ENCODE measurements around the gene BFAR. TPM values are rescaled to one million over a fixed set of nuclear protein-coding genes. Genes with fewer than 3 reads are reported as not detected.
A peak's percentile ranks its signal among the peaks of the same experiment; 100 is the strongest.

Gene BFAR
- total and polyA plus RNA-seq, 9 of the 15 experiments (the other 6 are each of a cell fraction or from before 2014, with no cell fraction given): 45.0 to 82.6 (median 60.4) TPM

DNA sequence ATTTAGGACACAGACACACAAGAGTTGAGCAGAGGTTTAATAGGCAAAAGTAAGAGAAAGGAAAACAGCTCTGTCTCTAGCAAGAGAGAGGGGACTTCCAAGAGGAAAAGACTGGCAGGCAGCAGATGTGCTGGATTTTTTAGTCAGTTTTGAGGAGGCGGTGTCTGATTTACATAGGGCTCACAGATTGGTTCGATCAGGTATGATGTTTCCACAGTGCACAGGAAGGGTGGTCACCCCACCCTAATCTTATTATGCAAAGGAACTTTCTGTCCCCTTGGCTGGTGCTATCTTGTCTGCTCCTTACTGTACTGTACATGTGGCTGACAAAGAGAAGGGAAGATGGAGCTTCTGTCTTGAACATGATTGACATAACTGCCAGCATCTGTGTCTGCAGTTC, 25.3 kb downstream of the BFAR start (continued):
- TF ChIP-seq, protein P1, sequence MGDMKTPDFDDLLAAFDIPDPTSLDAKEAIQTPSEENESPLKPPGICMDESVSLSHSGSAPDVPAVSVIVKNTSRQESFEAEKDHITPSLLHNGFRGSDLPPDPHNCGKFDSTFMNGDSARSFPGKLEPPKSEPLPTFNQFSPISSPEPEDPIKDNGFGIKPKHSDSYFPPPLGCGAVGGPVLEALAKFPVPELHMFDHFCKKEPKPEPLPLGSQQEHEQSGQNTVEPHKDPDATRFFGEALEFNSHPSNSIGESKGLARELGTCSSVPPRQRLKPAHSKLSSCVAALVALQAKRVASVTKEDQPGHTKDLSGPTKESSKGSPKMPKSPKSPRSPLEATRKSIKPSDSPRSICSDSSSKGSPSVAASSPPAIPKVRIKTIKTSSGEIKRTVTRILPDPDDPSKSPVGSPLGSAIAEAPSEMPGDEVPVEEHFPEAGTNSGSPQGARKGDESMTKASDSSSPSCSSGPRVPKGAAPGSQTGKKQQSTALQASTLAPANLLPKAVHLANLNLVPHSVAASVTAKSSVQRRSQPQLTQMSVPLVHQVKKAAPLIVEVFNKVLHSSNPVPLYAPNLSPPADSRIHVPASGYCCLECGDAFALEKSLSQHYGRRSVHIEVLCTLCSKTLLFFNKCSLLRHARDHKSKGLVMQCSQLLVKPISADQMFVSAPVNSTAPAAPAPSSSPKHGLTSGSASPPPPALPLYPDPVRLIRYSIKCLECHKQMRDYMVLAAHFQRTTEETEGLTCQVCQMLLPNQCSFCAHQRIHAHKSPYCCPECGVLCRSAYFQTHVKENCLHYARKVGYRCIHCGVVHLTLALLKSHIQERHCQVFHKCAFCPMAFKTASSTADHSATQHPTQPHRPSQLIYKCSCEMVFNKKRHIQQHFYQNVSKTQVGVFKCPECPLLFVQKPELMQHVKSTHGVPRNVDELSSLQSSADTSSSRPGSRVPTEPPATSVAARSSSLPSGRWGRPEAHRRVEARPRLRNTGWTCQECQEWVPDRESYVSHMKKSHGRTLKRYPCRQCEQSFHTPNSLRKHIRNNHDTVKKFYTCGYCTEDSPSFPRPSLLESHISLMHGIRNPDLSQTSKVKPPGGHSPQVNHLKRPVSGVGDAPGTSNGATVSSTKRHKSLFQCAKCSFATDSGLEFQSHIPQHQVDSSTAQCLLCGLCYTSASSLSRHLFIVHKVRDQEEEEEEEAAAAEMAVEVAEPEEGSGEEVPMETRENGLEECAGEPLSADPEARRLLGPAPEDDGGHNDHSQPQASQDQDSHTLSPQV (IDR thresholded peaks at IDR 0.05): peak; percentile 21; the same call in 1 of the 2 replicates
- TF ChIP-seq MECOM (CRISPR knock-in tag; IDR thresholded peaks at IDR 0.05) (peak; percentile 92), HIVEP1 (CRISPR knock-in tag; IDR thresholded peaks at IDR 0.05) (no peak), MYC (IDR thresholded peaks at IDR 0.05; ENCODE audit: low read depth, low read length) (0 out of 2 replicates have a peak, but pooled peaks have one; percentile 21), MYC (CRISPR knock-in tag; IDR thresholded peaks at IDR 0.05; ENCODE audit: borderline replicate concordance, low read depth) (no peak), POLR2B (IDR thresholded peaks at IDR 0.05; ENCODE audit: low read depth, partially characterized antibody) (no peak), STAT5B (CRISPR knock-in tag; IDR thresholded peaks at IDR 0.05) (no peak), NRF1 (conservative IDR thresholded peaks at IDR 0.05 in 1 of 2, IDR thresholded peaks at IDR 0.05 in 1 of 2) (0 out of 4 replicates have a peak, but pooled peaks of 1 of the 2 experiments have one; percentile 35)
- TF ChIP-seq, protein P2, sequence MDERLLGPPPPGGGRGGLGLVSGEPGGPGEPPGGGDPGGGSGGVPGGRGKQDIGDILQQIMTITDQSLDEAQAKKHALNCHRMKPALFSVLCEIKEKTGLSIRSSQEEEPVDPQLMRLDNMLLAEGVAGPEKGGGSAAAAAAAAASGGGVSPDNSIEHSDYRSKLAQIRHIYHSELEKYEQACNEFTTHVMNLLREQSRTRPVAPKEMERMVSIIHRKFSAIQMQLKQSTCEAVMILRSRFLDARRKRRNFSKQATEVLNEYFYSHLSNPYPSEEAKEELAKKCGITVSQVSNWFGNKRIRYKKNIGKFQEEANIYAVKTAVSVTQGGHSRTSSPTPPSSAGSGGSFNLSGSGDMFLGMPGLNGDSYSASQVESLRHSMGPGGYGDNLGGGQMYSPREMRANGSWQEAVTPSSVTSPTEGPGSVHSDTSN (CRISPR knock-in tag; IDR thresholded peaks at IDR 0.05; ENCODE audit: low read depth): no peak
- TF ChIP-seq, protein P2 (tag; conservative IDR thresholded peaks at IDR 0.05; ENCODE audit: low read depth): peak; percentile 60; the same call in 1 of the 2 replicates
- TF ChIP-seq, protein P3, sequence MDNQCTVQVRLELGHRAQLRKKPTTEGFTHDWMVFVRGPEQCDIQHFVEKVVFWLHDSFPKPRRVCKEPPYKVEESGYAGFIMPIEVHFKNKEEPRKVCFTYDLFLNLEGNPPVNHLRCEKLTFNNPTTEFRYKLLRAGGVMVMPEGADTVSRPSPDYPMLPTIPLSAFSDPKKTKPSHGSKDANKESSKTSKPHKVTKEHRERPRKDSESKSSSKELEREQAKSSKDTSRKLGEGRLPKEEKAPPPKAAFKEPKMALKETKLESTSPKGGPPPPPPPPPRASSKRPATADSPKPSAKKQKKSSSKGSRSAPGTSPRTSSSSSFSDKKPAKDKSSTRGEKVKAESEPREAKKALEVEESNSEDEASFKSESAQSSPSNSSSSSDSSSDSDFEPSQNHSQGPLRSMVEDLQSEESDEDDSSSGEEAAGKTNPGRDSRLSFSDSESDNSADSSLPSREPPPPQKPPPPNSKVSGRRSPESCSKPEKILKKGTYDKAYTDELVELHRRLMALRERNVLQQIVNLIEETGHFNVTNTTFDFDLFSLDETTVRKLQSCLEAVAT (IDR thresholded peaks at IDR 0.05): 0 out of 4 replicates have a peak, but pooled peaks of 1 of the 2 experiments have one; percentile 22

All from K562 (cell line).